Coronary artery (tissue), 2 donors: ENCODE measurements around the gene CADM4.
A peak's percentile ranks its signal among the peaks of the same experiment; 100 is the strongest.

Experiments used
- DNase-seq: peaks from one replicate; pipeline ENCODE4 v3.0.0-alpha.2; 2017; ENCODE audit warnings: low spot score
- H3K27ac ChIP-seq, 2 donors: fragments of 200-600 bp; sonication (generic); one replicate each; pipeline ENCODE4 v1.5.1; 2016 to 2019
- H3K4me3 ChIP-seq: fragments of 200-600 bp; sonication (generic); 2 replicates; pipeline ENCODE4 v1.5.1; 2016; ENCODE audit warnings: mild to moderate bottlenecking, moderate library complexity
- CTCF ChIP-seq: fragments of 200-600 bp; sonication (generic); IDR thresholded peaks from one replicate; pipeline ENCODE4 v1.5.1; 2019; ENCODE audit warnings: antibody characterized with exemption

Gene CADM4

GRCh38 chr19:43672061-43672679 lies 32.5 kb upstream of the CADM4 start:
- Histone ChIP-seq H3K4me3 (no peak overlapping the region), H3K27ac (no peak overlapping the region)
- TF ChIP-seq CTCF: no peak
- no peak for DNase-seq

- peak overlapping the region; percentile 78 for H3K4me3 ChIP-seq
- peak; percentile 99 for DNase-seq
- peak overlapping the region; percentile 85 to 91 for H3K27ac ChIP-seq
- TF ChIP-seq CTCF: no peak
Observed at GRCh38 chr19:43668406-43669109, 28.9 kb upstream of the CADM4 start.

GRCh38 chr19:43667876-43668405 lies 28.3 kb upstream of the CADM4 start:
- Histone ChIP-seq H3K4me3 (peak overlapping the region; percentile 78), H3K27ac (peak overlapping the region in 1 of 2 donors; percentile 91)
- no peak for TF ChIP-seq CTCF
- DNase-seq: no peak

- DNase-seq: peak; percentile 77
- TF ChIP-seq CTCF: no peak
- peak overlapping the region in 1 of 2 donors; percentile 91 for H3K27ac ChIP-seq
- peak overlapping the region; percentile 78 for H3K4me3 ChIP-seq
Observed at GRCh38 chr19:43667126-43667875, 27.7 kb upstream of the CADM4 start.

GRCh38 chr19:43664018-43664417 lies 24.4 kb upstream of the CADM4 start:
- TF ChIP-seq CTCF: no peak
- H3K4me3 ChIP-seq: no peak overlapping the region
- no peak for DNase-seq
- no peak overlapping the region for H3K27ac ChIP-seq

- no peak for TF ChIP-seq CTCF
- no peak overlapping the region for H3K27ac ChIP-seq
- DNase-seq: no peak
- no peak overlapping the region for H3K4me3 ChIP-seq
Observed at GRCh38 chr19:43662487-43662886, 22.8 kb upstream of the CADM4 start.
